ELR (cell line): Measurements from ENCODE around the gene CTDNEP1.

ENCODE experiments used
- DNase-seq: peaks from one replicate; pipeline ENCODE4 v3.0.0-alpha.2; 2015; ENCODE audit warnings: low read depth

CTDNEP1 gene

GRCh38 chr17:7251661-7252175, at the start of gene CTDNEP1:
Gene CTDNEP1 (minus strand): TSS chr17:7251734. CDS start chr17:7251296, 438 bp downstream.
- DNase-seq = peak; percentile 100

- DNase-seq = peak; percentile 89
Measured at GRCh38 chr17:7296189-7296861, 44.8 kb upstream of the CTDNEP1 start.

GRCh38 chr17:7295230-7296180, 44.0 kb upstream of the CTDNEP1 start:
- no peak for DNase-seq

GRCh38 chr17:7294614-7295153, 43.1 kb upstream of the CTDNEP1 start, which contains the start of gene YBX2:
Gene YBX2 (minus strand): TSS chr17:7294639. CDS start chr17:7294500, 139 bp downstream.
- peak; percentile 35 for DNase-seq

GRCh38 chr17:7293816-7294613, 42.5 kb upstream of the CTDNEP1 start:
- no peak for DNase-seq

GRCh38 chr17:7293159-7293558, 41.6 kb upstream of the CTDNEP1 start:
- no peak for DNase-seq

- no peak for DNase-seq
Measured at GRCh38 chr17:7292729-7293128, 41.2 kb upstream of the CTDNEP1 start.

- DNase-seq = no peak
Measured at GRCh38 chr17:7292194-7292593, 40.7 kb upstream of the CTDNEP1 start.

GRCh38 chr17:7290685-7291084, 39.2 kb upstream of the CTDNEP1 start:
- DNase-seq = no peak

- no peak for DNase-seq
Measured at GRCh38 chr17:7290166-7290565, 38.6 kb upstream of the CTDNEP1 start.

- no peak for DNase-seq
Measured at GRCh38 chr17:7289256-7290032, 37.9 kb upstream of the CTDNEP1 start.

GRCh38 chr17:7285679-7286078, 34.1 kb upstream of the CTDNEP1 start:
- no peak for DNase-seq

GRCh38 chr17:7284911-7285310, 33.4 kb upstream of the CTDNEP1 start:
- DNase-seq = no peak

GRCh38 chr17:7283471-7284216, 32.1 kb upstream of the CTDNEP1 start:
- DNase-seq = no peak

GRCh38 chr17:7282752-7283321, 31.3 kb upstream of the CTDNEP1 start:
- DNase-seq = no peak

- DNase-seq = no peak
Measured at GRCh38 chr17:7281953-7282751, 30.6 kb upstream of the CTDNEP1 start.

GRCh38 chr17:7281074-7281952, 29.8 kb upstream of the CTDNEP1 start, which contains the start of gene SLC2A4:
Gene SLC2A4 (plus strand): TSS chr17:7281718. CDS start chr17:7281935, 217 bp downstream.
- DNase-seq = peak; percentile 97
